SJCRH30 (cell line): ENCODE results near the gene DCLK1. TPM values are rescaled to one million over a fixed set of nuclear protein-coding genes. Genes with fewer than 3 reads are reported as not detected.

Experiments
- DNase-seq, 2 experiments: peaks; one replicate each; pipeline ENCODE4 v3.0.0-alpha.2; 2015 to 2020
- H3K27ac ChIP-seq: fragments of 250-450 bp; sonication (Bioruptor Pico); 2 replicates; pipeline ENCODE4 v1.5.1; 2020; ENCODE audit warnings: mild to moderate bottlenecking, moderate library complexity
- H3K27me3 ChIP-seq: fragments of 250-450 bp; sonication (Bioruptor Pico); 2 replicates; pipeline ENCODE4 v1.5.1; 2020; ENCODE audit warnings: mild to moderate bottlenecking, moderate library complexity
- H3K36me3 ChIP-seq: fragments of 250-450 bp; sonication (Bioruptor Pico); 2 replicates; pipeline ENCODE4 v1.5.1; 2020; ENCODE audit warnings: mild to moderate bottlenecking, moderate library complexity
- H3K4me1 ChIP-seq: fragments of 250-450 bp; sonication (Bioruptor Pico); 2 replicates; pipeline ENCODE4 v1.5.1; 2020; ENCODE audit warnings: mild to moderate bottlenecking, moderate library complexity
- H3K4me3 ChIP-seq: fragments of 250-450 bp; sonication (Bioruptor Pico); 2 replicates; pipeline ENCODE4 v1.5.1; 2020; ENCODE audit warnings: mild to moderate bottlenecking, moderate library complexity
- H3K9me3 ChIP-seq: fragments of 250-450 bp; sonication (Bioruptor Pico); replicated peaks from 2 replicates; pipeline ENCODE4 v1.5.1; 2020; ENCODE audit warnings: mild to moderate bottlenecking, moderate library complexity
- total RNA-seq: library from RNA; depleted of rRNA; stranded (reverse); fragments of >200 nt; shearing (Covaris generic); gene quantifications from 2 replicates; pipeline ENCODE4 v1.2.3, GENCODE V29; 2014; rRNA removed

DCLK1 gene
- total RNA-seq = 17.0 and 17.9 TPM in 2 replicates

DNA sequence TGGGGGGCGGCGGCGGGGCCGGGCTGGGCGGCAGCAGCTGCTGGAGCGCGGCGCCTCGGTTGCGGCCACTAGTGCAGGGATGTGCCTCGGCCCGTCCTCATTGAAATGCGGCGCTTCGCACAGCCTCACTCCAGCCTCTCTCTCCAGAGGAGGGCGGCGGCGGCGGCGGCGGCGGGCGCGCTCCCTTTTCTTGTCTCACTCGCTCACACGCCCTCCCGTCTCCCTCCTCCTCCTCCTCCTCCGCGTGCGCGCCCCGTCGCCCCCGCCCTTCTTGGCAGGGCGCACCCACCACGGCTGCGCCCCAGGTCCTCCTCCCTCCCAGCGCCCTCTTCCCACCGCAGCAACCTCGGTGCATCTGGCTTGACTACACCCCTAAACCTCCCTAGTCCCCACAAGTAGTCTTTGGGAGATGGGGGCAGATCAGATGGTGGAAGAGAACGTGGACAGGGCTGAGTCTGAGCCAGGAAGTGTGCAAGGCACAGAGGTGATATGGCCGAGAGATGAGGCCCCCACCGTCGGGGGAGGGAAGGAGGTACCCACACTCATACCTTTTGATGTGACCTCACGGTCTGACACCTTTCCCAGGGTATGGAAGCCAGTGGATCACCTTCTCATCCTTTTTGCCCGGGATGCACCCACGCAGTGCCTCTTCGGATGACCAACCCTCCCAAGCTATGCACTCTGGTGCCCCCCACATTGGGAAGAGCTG is at the start of gene DCLK1:
DCLK1 (minus strand) TSS at position 161 of the 709 bp plus-strand sequence.
- Histone ChIP-seq H3K27ac (no peak within 1 kb of the TSS; the same call in 1 of the 2 replicates), H3K4me1 (no peaks in the 10 kb centered on the region; the same call in 1 of the 2 replicates), H3K36me3 (no peaks in the 10 kb centered on the region), H3K27me3 (peaks cover 11% of the 10 kb centered on the region), H3K9me3 (no peaks in the 10 kb centered on the region), H3K4me3 (peak within 1 kb of the TSS; percentile 59)
- DNase-seq = peak; percentile 72 to 79

DNA sequence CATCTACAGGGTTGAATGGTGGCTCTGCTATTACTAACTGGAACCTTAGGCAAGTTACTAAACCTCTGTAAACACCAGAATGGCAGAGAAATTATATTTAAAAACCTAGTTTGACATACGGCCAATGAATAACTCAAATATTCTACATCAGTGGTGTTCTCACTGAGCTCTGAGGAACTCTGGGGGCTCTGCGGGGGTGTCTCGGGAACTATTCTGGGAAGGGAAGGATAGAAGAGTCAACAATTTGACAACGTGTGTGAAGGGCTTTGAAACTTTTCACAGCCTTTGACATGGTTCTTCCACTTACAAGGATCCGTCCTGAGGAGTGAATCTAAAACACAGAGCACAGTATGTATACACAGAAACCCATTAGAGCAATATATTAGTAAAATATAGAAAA is 44.4 kb upstream of the DCLK1 start:
- H3K9me3 ChIP-seq = no peaks in the 10 kb centered on the region
- H3K4me3 ChIP-seq = no peak overlapping the region
- H3K4me1 ChIP-seq = no peaks in the 10 kb centered on the region
- no peak overlapping the region for H3K27ac ChIP-seq
- H3K27me3 ChIP-seq = no peaks in the 10 kb centered on the region
- no peaks in the 10 kb centered on the region for H3K36me3 ChIP-seq
- DNase-seq = no peak

DNA sequence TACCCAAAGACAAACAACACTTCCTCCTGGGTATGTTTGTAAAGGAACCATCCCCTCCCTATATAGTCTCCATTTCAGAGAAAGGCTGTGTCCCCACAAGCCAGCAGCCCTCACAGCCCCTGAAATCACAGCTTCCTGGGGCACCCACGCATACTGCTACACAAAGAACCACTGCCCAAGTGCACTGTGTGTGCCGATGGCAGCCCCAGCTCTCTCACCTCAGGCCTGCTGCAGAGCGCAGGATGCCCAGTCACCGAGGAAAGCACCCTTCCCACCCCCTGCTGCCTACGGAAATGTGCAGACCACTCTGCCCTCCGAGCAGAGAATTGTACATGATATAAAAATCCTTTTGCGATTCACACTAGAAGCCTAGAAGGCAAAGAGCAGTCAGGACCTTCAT is 43.7 kb upstream of the DCLK1 start:
- Histone ChIP-seq H3K27ac (no peak overlapping the region), H3K4me3 (no peak overlapping the region), H3K4me1 (no peaks in the 10 kb centered on the region), H3K27me3 (no peaks in the 10 kb centered on the region), H3K9me3 (no peaks in the 10 kb centered on the region), H3K36me3 (no peaks in the 10 kb centered on the region)
- no peak for DNase-seq

DNA sequence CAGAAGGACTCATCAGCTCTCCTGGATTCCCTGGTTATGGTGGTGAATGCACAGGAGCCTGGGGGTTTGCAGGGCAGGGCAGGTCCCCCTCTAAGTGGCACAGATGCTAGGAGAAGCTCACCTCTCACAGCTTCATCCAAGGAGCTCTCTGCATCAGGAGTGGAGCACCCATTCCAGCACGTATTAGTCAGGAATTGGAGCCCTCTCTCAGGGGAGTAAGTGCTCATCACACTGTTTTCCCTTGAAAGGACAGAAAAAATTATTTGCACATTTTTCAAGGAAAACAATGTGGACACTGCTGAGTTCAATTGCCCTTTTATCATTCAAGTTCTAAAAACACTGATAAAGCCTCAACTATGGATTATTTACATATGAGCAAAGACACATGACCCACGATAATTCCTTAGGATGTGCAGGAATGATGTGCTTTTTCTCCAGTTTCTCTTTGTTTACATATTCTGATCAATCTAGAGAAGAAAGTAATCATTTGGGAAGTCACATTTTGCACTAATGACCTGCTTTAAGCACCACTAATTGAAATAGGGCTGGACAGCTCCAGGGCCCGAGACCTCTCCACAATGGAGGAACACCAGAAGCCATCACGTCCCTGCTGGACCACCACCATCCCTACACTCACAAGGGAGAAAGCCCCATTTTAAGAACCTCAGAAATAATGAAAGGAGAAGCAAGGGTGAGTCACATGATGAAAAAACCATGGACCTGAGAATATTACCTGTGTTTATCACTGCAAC is 42.6 kb upstream of the DCLK1 start:
- no peak overlapping the region for H3K4me3 ChIP-seq
- H3K27me3 ChIP-seq = no peaks in the 10 kb centered on the region
- H3K9me3 ChIP-seq = no peaks in the 10 kb centered on the region
- H3K27ac ChIP-seq = no peak overlapping the region
- DNase-seq = no peak
- no peaks in the 10 kb centered on the region for H3K36me3 ChIP-seq
- H3K4me1 ChIP-seq = no peaks in the 10 kb centered on the region

DNA sequence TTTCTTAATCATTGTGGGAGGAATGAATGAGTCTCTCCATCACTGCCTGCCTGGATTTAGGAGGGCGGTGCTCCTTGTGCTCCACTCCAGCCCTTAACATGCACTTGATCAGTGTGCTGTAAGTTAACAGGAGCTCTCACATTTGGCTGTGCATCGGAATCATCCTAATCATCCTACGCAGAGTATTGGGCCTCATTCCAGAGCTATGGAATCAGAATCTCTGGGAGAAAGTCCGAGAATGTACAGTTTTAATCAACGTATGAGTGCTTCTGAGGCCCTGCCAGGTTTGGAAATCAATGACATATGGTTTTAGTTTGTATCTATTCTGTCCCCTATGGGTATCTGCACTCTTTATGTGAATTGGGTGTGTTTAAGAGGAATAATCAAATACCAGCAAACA is 34.9 kb upstream of the DCLK1 start:
- Histone ChIP-seq H3K27me3 (no peaks in the 10 kb centered on the region), H3K27ac (no peak overlapping the region), H3K36me3 (no peaks in the 10 kb centered on the region), H3K4me3 (no peak overlapping the region), H3K9me3 (no peaks in the 10 kb centered on the region), H3K4me1 (peaks cover 17% of the 10 kb centered on the region)
- DNase-seq = no peak

DNA sequence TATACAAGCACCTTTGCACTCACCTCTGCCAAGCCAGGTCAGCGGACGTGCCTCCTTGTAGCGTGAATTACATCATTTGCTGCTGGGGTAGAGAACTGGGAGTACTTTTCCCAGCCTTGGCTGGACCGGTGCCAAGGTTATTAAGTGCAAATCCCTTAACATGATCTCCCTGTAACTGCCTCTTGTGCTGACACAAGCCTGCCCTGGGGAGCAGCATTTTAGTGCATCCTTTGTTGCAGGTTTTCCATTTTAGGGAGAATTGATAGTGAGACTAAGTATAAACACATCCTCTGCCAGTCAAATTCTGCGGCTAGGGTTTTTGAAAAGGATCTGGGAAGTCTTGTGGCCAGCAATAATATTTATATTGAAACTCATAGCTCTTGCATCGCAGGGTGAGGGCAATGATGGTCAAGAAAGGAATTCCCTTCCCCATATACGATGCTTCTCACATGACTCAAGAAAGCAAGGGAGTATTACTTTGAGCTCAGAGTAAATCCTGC is 32.7 kb upstream of the DCLK1 start:
- Histone ChIP-seq H3K27ac (no peak overlapping the region), H3K27me3 (no peaks in the 10 kb centered on the region), H3K4me3 (no peak overlapping the region), H3K9me3 (no peaks in the 10 kb centered on the region), H3K4me1 (peaks cover 17% of the 10 kb centered on the region), H3K36me3 (no peaks in the 10 kb centered on the region)
- DNase-seq = peak; percentile 87 to 95

DNA sequence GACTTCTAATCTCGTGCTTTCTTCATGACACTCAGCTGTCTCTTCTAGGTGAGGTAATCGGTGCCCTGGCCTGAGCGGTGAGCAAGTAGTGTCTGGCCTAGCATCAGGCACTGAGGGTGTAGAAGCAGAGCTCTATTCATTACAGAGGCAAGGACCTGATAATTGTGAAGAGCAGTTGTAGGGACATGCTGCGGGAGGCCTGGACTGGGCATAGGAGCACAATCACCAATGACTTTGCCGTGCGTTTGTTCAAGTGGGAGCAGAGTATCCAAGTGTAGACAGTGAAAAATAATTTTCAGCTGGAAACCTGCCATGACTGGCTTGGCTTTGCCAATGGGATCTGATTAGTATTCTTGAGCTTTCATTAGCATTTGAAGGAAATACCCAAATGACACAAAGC is 32.1 kb upstream of the DCLK1 start:
- Histone ChIP-seq H3K9me3 (no peaks in the 10 kb centered on the region), H3K4me3 (no peak overlapping the region), H3K4me1 (peaks cover 22% of the 10 kb centered on the region), H3K27me3 (no peaks in the 10 kb centered on the region), H3K27ac (no peak overlapping the region), H3K36me3 (no peaks in the 10 kb centered on the region)
- peak; percentile 6 to 27 for DNase-seq

DNA sequence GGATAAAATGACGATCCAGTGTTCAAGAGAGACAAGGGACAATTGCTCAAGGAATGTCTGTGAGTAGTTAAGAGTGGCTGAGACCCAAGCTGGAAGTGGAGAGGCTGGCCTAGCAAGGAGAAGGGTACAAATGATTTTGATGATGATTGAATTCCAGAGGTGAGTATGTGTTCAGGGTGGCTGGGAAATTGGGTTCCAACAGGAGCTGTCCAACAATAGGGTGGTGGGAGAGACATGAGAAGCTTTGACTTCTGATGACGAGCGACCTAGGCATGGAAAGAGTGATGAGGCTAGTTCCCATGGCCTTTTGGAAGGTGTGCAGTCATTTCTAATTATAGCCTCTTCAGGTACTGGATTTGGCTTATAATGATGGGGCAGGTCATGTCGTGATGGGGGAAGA is 29.1 kb upstream of the DCLK1 start:
- no peaks in the 10 kb centered on the region for H3K27me3 ChIP-seq
- H3K4me1 ChIP-seq = peaks cover 47% of the 10 kb centered on the region
- no peak for DNase-seq
- H3K36me3 ChIP-seq = no peaks in the 10 kb centered on the region
- no peak overlapping the region for H3K27ac ChIP-seq
- H3K9me3 ChIP-seq = no peaks in the 10 kb centered on the region
- no peak overlapping the region for H3K4me3 ChIP-seq

DNA sequence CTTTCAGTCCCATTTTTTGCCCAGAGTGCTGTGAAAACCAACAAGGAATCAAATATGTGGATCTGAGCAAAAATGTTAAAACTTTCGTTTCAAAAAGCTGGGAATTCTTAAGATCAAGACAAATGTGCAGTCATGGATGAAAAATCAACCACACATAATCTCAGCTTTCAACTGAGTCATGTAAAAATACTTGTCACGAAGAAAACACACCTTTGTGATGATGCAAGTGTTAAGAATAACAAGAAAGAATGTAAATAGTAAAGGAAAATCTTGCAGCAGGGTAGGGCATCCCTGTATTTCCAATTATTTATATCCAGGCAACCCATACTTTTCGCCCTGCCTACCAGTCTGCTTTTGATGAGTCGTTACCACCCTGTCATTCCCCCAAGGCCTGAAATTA is 27.4 kb upstream of the DCLK1 start:
- H3K4me1 ChIP-seq = peaks cover 38% of the 10 kb centered on the region

DNA sequence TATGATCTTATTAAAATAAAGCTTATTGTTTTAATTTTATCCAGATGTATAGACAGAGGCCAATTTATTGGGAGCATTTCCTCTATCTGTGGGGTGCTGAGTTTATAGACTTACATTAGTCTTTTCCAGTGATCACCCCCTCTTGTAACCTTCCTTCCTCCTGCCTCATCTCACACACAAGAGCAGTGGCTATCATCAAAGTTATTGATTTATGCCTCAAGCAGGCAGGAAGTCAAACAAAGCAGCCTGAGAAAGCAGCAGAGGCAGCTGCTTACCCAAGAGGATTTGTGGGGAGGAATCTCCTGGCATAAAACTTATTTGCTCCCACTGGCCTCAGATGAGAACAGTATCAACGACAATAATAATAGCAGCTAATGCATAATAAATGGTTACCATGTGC is 26.3 kb upstream of the DCLK1 start:
- Histone ChIP-seq H3K27me3 (no peaks in the 10 kb centered on the region), H3K36me3 (no peaks in the 10 kb centered on the region), H3K27ac (no peak overlapping the region), H3K9me3 (no peaks in the 10 kb centered on the region), H3K4me1 (peaks cover 33% of the 10 kb centered on the region), H3K4me3 (no peak overlapping the region)
- DNase-seq = peak in 1 of 2 experiments; percentile 52

More for the DNA sequence above, 27.4 kb upstream of the DCLK1 start:
- DNase-seq = no peak
- Histone ChIP-seq H3K27me3 (no peaks in the 10 kb centered on the region), H3K9me3 (no peaks in the 10 kb centered on the region), H3K36me3 (no peaks in the 10 kb centered on the region), H3K4me3 (no peak overlapping the region), H3K27ac (no peak overlapping the region)

DNA sequence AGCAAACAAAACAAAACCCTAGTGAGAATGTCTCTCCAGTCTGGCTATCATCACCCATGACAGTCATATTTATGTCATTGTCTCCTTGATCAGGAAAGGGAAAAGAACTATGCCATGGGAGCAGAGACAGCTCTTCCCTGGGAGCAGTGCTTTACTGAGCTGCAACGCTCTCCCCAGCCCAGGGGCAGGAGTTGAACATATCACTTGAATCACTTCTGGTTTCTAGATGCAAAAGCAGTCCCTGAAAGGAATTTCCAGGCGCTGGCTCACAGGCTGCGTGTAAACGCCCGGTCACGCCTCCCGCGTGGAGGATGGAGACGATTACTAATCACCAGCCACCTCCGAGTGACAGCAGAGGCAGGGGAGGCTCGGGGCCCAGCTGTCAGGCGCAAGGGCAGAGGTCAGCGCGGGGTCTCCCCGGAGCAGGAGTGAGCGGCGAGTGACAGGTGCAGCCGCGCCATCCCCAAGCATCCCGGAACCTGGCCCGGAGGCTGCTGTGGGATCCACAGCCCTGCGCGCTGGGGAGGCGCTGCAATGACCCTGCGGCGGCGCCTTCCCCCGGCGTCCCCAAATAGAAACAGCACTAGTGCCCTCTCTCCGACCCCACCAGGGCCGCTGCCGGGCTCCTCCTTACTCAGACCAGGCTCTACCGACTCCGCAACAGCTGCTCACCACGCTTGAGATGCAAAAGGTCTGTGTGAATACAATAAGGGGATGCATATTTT is 23.5 kb upstream of the DCLK1 start:
- peak overlapping the region; percentile 46 for H3K4me3 ChIP-seq
- H3K27me3 ChIP-seq = no peaks in the 10 kb centered on the region
- H3K36me3 ChIP-seq = no peaks in the 10 kb centered on the region
- DNase-seq = peak; percentile 96 to 97
- H3K27ac ChIP-seq = peak overlapping the region; percentile 89
- peaks cover 3% of the 10 kb centered on the region; the same call in 1 of the 2 replicates for H3K9me3 ChIP-seq
- peaks cover 33% of the 10 kb centered on the region for H3K4me1 ChIP-seq

DNA sequence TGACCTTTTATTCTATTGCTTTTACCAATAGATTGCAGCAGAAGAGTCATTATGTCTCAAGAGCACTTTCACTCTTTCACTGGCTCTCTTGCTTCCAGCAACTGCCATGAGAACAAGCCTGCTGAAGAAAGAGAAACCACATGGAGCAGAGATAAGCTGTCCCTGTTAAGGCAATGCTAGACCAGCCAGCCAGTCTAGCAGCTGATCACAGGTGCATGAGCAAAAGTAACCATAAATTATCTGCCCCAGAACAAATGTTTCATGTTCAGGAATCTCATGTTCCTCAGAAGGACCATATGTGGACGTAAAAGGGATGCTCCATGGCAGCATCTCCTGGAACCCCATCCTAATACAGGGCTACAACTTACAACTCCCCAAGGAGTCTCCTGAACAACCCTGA is 20.4 kb upstream of the DCLK1 start:
- DNase-seq = peak; percentile 33 to 66
- no peak overlapping the region for H3K27ac ChIP-seq
- H3K27me3 ChIP-seq = no peaks in the 10 kb centered on the region
- H3K4me1 ChIP-seq = peaks cover 18% of the 10 kb centered on the region
- peaks cover 3% of the 10 kb centered on the region; the same call in 1 of the 2 replicates for H3K9me3 ChIP-seq
- no peak overlapping the region for H3K4me3 ChIP-seq
- no peaks in the 10 kb centered on the region for H3K36me3 ChIP-seq

DNA sequence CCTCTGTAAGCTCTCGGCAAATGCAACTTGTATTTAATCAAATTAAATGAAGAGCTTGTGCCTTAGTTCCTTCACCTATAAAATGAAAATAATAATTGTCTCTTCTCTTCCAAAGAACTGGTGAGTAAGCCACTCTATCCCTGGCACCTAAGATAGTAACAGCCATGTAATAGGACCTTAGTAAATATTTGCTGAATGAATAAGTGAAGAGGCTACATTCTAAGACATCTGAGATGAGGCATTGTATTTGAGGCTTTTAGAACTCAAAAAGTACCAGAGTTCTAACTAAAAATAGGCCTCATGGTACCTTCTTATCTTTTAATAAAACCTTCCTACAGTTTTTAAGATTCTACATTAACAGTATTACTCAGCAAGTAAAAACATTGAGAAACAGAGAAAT is 17.3 kb upstream of the DCLK1 start:
- no peak for DNase-seq
- Histone ChIP-seq H3K27ac (no peak overlapping the region), H3K27me3 (no peaks in the 10 kb centered on the region), H3K36me3 (no peaks in the 10 kb centered on the region), H3K4me3 (no peak overlapping the region), H3K4me1 (peaks cover 2% of the 10 kb centered on the region; the same call in 1 of the 2 replicates), H3K9me3 (peaks cover 3% of the 10 kb centered on the region; the same call in 1 of the 2 replicates)

DNA sequence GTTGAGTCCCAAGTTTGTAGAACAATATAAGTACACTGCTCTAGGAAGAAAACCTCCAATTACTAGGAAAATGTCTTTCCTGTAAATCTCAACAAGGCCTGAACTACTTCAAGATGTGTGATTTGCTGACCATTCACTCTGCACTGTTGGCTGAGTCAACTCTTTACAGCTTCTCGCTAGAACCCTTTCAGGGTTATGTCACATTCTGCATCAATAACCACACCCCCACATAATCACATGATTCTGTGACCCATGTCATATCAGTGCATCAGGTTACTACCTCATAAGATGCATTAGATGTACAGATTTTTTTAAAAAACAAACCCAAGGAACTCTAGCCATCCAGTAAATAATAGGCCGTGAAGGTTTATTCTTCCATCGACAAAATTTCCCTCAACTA is 16.1 kb upstream of the DCLK1 start:
- H3K4me3 ChIP-seq = no peak overlapping the region
- H3K27me3 ChIP-seq = no peaks in the 10 kb centered on the region
- DNase-seq = no peak
- H3K27ac ChIP-seq = no peak overlapping the region
- H3K9me3 ChIP-seq = peaks cover 3% of the 10 kb centered on the region; the same call in 1 of the 2 replicates
- no peaks in the 10 kb centered on the region for H3K36me3 ChIP-seq
- peaks cover 2% of the 10 kb centered on the region; the same call in 1 of the 2 replicates for H3K4me1 ChIP-seq
